OCI-LY1 (cell line): ENCODE data around the gene C6orf141.

Experiments
- H2AFZ ChIP-seq: fragments of 200-600 bp; sonication (generic), shearing (Covaris generic); 2 replicates; pipeline ENCODE4 v1.6.0; 2014; ENCODE audit warnings: antibody characterized with exemption, mild to moderate bottlenecking, low read length
- H3F3A ChIP-seq: fragments of 200-600 bp; sonication (generic), shearing (Covaris generic); 2 replicates; pipeline ENCODE4 v1.6.0; 2014; ENCODE audit warnings: mild to moderate bottlenecking, antibody characterized with exemption, low read length, moderate library complexity; ENCODE audit not compliant: insufficient read depth
- H3K27ac ChIP-seq: fragments of 200-600 bp; sonication (generic); 2 replicates; pipeline ENCODE4 v1.5.1; 2014; ENCODE audit warnings: low read length, mixed run types, mild to moderate bottlenecking, low read depth; ENCODE audit not compliant: poor library complexity, severe bottlenecking
- H3K27me3 ChIP-seq: fragments of 200-600 bp; sonication (generic); 2 replicates; pipeline ENCODE4 v1.6.0; 2014; ENCODE audit warnings: antibody characterized with exemption, mild to moderate bottlenecking, low read length, moderate library complexity; ENCODE audit not compliant: insufficient read depth
- H3K36me3 ChIP-seq: fragments of 200-600 bp; sonication (generic); 2 replicates; pipeline ENCODE4 v1.6.1; 2014; ENCODE audit warnings: mild to moderate bottlenecking, antibody characterized with exemption, low read length, moderate library complexity, mixed read lengths; ENCODE audit not compliant: insufficient read depth
- H3K4me1 ChIP-seq: fragments of 200-600 bp; sonication (generic); 2 replicates; pipeline ENCODE4 v1.5.1; 2014; ENCODE audit warnings: mild to moderate bottlenecking, low read length, moderate library complexity; ENCODE audit not compliant: insufficient read depth, severe bottlenecking
- H3K4me2 ChIP-seq: fragments of 200-600 bp; sonication (generic), shearing (Covaris generic); 2 replicates; pipeline ENCODE4 v1.6.1; 2014; ENCODE audit warnings: low read length
- H3K4me3 ChIP-seq: fragments of 200-600 bp; sonication (generic); 2 replicates; pipeline ENCODE4 v1.5.1; 2014; ENCODE audit warnings: low read length, low read depth, mild to moderate bottlenecking, mixed read lengths; ENCODE audit not compliant: poor library complexity, severe bottlenecking
- H3K79me2 ChIP-seq: fragments of 200-600 bp; shearing (Covaris generic); 2 replicates; pipeline ENCODE4 v1.6.1; 2016; ENCODE audit warnings: mixed run types, low read length, mixed read lengths; ENCODE audit not compliant: insufficient read depth
- H3K9ac ChIP-seq: fragments of 200-600 bp; sonication (generic), shearing (Covaris generic); 2 replicates; pipeline ENCODE4 v1.6.1; 2014; ENCODE audit warnings: mild to moderate bottlenecking, low read length, mixed read lengths
- H3K9me2 ChIP-seq: fragments of 200-600 bp; sonication (generic), shearing (Covaris generic); 2 replicates; pipeline ENCODE4 v1.6.1; 2014; ENCODE audit warnings: low read depth, mild to moderate bottlenecking, low read length, mixed read lengths
- H3K9me3 ChIP-seq: fragments of 200-600 bp; shearing (Covaris generic); 2 replicates; pipeline ENCODE4 v1.6.1; 2014; ENCODE audit warnings: low read length, mixed read lengths
- H4K20me1 ChIP-seq: fragments of 200-600 bp; sonication (generic), shearing (Covaris generic); 2 replicates; pipeline ENCODE4 v1.6.0; 2016; ENCODE audit warnings: mild to moderate bottlenecking, low read length; ENCODE audit not compliant: insufficient read depth
- CTCF ChIP-seq: fragments of 200-600 bp; sonication (generic), shearing (Covaris generic); IDR thresholded peaks from 2 replicates; pipeline ENCODE4 v1.5.1; 2017; ENCODE audit warnings: mild to moderate bottlenecking, antibody characterized with exemption, low read length, moderate library complexity, mixed read lengths
- EZH2 ChIP-seq: fragments of 200-600 bp; sonication (generic), shearing (Covaris generic); IDR thresholded peaks from 2 replicates; pipeline ENCODE4 v1.8.0; 2017; ENCODE audit warnings: borderline replicate concordance, mixed run types, mild to moderate bottlenecking, antibody characterized with exemption, low read length, moderate library complexity, mixed read lengths

The C6orf141 gene

DNA sequence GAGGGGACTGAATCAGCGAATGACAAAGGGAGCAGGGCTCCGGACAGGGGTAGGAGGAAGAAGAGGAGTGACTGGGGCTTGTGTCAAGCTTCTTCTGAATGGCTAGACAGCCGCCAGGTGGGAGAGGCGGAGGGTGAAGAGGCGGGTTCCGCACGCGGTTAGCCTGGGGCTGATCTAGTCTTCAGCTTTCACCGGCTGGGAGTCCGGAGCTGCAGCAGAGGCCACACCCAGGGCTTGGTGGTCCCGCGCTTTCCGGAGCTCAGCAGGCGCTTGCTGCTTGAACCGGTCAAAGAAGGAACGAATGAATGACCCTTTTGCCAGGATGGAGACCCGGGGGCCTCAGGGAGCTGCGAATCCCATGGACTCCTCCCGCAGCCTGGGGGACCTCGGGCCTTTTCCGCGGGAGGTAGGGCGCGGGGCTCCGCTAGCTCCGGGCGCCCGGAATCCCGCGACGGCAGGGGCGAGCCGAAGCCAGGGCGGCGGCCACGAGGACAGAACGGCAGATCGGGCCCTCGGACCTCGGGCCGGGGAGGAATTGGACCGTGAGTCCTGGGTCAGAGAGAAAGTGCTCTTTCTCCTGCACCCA lies at the start of gene C6orf141:
Gene C6orf141 (plus strand): TSS at position 177 of the 586 bp plus-strand sequence. CDS start 125 bp downstream, at position 302.
- H3K4me1 ChIP-seq, result no peaks in the 10 kb centered on the region
- no peaks in the 10 kb centered on the region for H3K79me2 ChIP-seq
- no peaks in the 10 kb centered on the region for H3K9me3 ChIP-seq
- no peaks in the 10 kb centered on the region for H3K36me3 ChIP-seq
- H3K4me3 ChIP-seq, result no peak within 1 kb of the TSS
- H3K9me2 ChIP-seq, result no peaks in the 10 kb centered on the region
- H2AFZ ChIP-seq, result no peak within 1 kb of the TSS
- H3K4me2 ChIP-seq, result no peak within 1 kb of the TSS
- H3K27ac ChIP-seq, result no peak within 1 kb of the TSS
- H3K27me3 ChIP-seq, result no peaks in the 10 kb centered on the region
- no peak within 1 kb of the TSS for H3K9ac ChIP-seq
- no peaks in the 10 kb centered on the region for H4K20me1 ChIP-seq
- no peaks in the 10 kb centered on the region for H3F3A ChIP-seq
- no peak for TF ChIP-seq EZH2
- TF ChIP-seq CTCF, result no peak

GRCh38 chr6:49504666-49505065 lies 45.8 kb upstream of the C6orf141 start:
- Histone ChIP-seq H3F3A (no peaks in the 10 kb centered on the region), H3K9me3 (no peaks in the 10 kb centered on the region), H3K27me3 (no peaks in the 10 kb centered on the region), H3K79me2 (no peaks in the 10 kb centered on the region), H3K4me1 (no peaks in the 10 kb centered on the region), H3K27ac (no peak overlapping the region), H3K9ac (no peak overlapping the region), H3K36me3 (no peaks in the 10 kb centered on the region), H2AFZ (no peak overlapping the region), H3K4me3 (no peak overlapping the region), H3K4me2 (no peak overlapping the region), H4K20me1 (no peaks in the 10 kb centered on the region), H3K9me2 (no peaks in the 10 kb centered on the region)
- TF ChIP-seq CTCF (no peak), EZH2 (no peak)

GRCh38 chr6:49506569-49507111 lies 43.8 kb upstream of the C6orf141 start:
- H3K4me3 ChIP-seq, result no peak overlapping the region
- no peak overlapping the region for H3K27ac ChIP-seq
- TF ChIP-seq EZH2 (no peak), CTCF (no peak)
- H2AFZ ChIP-seq, result no peak overlapping the region
- H3K9me2 ChIP-seq, result no peaks in the 10 kb centered on the region
- H3F3A ChIP-seq, result no peaks in the 10 kb centered on the region
- H4K20me1 ChIP-seq, result no peaks in the 10 kb centered on the region
- H3K79me2 ChIP-seq, result no peaks in the 10 kb centered on the region
- no peaks in the 10 kb centered on the region for H3K36me3 ChIP-seq
- H3K9ac ChIP-seq, result no peak overlapping the region
- no peak overlapping the region for H3K4me2 ChIP-seq
- H3K9me3 ChIP-seq, result no peaks in the 10 kb centered on the region
- H3K4me1 ChIP-seq, result no peaks in the 10 kb centered on the region
- H3K27me3 ChIP-seq, result no peaks in the 10 kb centered on the region
